GM23338 (cell line): ENCODE measurements around the gene POM121L12. TPM values are rescaled to one million over a fixed set of nuclear protein-coding genes. Genes with fewer than 3 reads are reported as not detected.

Experiments used
- ATAC-seq: fragments of 200-7000 bp; cut with Tn5 transposase; 3 replicates; pipeline ENCODE4 v1.9.1; 2020
- DNase-seq: peaks from one replicate; pipeline ENCODE4 v3.0.0-alpha.2; 2015; ENCODE audit warnings: low spot score
- H2AFZ ChIP-seq: fragments of 200-600 bp; sonication (generic); 2 replicates; pipeline ENCODE4 v1.8.0; 2016; ENCODE audit warnings: antibody characterized with exemption, mild to moderate bottlenecking, moderate library complexity
- H3F3A ChIP-seq: fragments of 200-600 bp; sonication (generic); replicated peaks from 2 replicates; pipeline ENCODE4 v1.8.0; 2017; ENCODE audit warnings: antibody characterized with exemption, mixed run types, low read depth
- H3K27ac ChIP-seq: fragments of 200-600 bp; sonication (generic); 2 replicates; pipeline ENCODE4 v1.6.1; 2016; ENCODE audit warnings: low read depth
- H3K27me3 ChIP-seq: fragments of 200-600 bp; sonication (generic); 2 replicates; pipeline ENCODE4 v1.8.0; 2016; ENCODE audit warnings: mild to moderate bottlenecking, mixed run types, moderate library complexity; ENCODE audit not compliant: insufficient read depth
- H3K36me3 ChIP-seq: fragments of 200-600 bp; sonication (generic); 2 replicates; pipeline ENCODE4 v1.8.0; 2016; ENCODE audit warnings: mild to moderate bottlenecking; ENCODE audit not compliant: insufficient read depth
- H3K4me1 ChIP-seq: fragments of 200-600 bp; sonication (generic); 2 replicates; pipeline ENCODE4 v1.8.0; 2016; ENCODE audit warnings: mild to moderate bottlenecking, moderate library complexity; ENCODE audit not compliant: insufficient read depth
- H3K4me2 ChIP-seq: fragments of 200-600 bp; sonication (generic); 2 replicates; pipeline ENCODE4 v1.7.1; 2017; ENCODE audit warnings: mixed run types
- H3K4me3 ChIP-seq: fragments of 200-600 bp; sonication (generic); 2 replicates; pipeline ENCODE4 v1.6.1; 2016; ENCODE audit warnings: mixed run types
- H3K79me2 ChIP-seq: fragments of 200-600 bp; sonication (generic); replicated peaks from 2 replicates; pipeline ENCODE4 v1.8.0; 2017; ENCODE audit warnings: mild to moderate bottlenecking; ENCODE audit not compliant: insufficient read depth
- H3K9me2 ChIP-seq: fragments of 200-600 bp; sonication (generic); 2 replicates; pipeline ENCODE4 v1.8.0; 2017; ENCODE audit not compliant: insufficient read depth
- H4K20me1 ChIP-seq: fragments of 200-600 bp; sonication (generic); replicated peaks from 2 replicates; pipeline ENCODE4 v1.8.0; 2017; ENCODE audit warnings: mild to moderate bottlenecking; ENCODE audit not compliant: insufficient read depth
- H3K27ac Mint-ChIP-seq: 2 replicates; pipeline ENCODE4 v1.8.0; 2020; ENCODE audit warnings: inconsistent platforms, mild to moderate bottlenecking, moderate library complexity, mixed read lengths
- H3K27me3 Mint-ChIP-seq: 3 replicates; pipeline ENCODE4 v1.8.0; 2022; ENCODE audit warnings: low read depth, mild to moderate bottlenecking, moderate library complexity, mixed read lengths, inconsistent platforms; ENCODE audit not compliant: insufficient read depth, poor library complexity
- H3K36me3 Mint-ChIP-seq: 3 replicates; pipeline ENCODE4 v1.8.0; 2021; ENCODE audit warnings: low read depth, mild to moderate bottlenecking, inconsistent platforms, moderate library complexity, mixed read lengths
- H3K4me1 Mint-ChIP-seq: 3 replicates; pipeline ENCODE4 v1.8.0; 2020; ENCODE audit warnings: mild to moderate bottlenecking, inconsistent platforms, mixed read lengths
- H3K4me3 Mint-ChIP-seq: 3 replicates; pipeline ENCODE4 v1.8.0; 2021; ENCODE audit warnings: moderate library complexity, mild to moderate bottlenecking, inconsistent platforms, mixed read lengths
- H3K9me3 Mint-ChIP-seq: 3 replicates; pipeline ENCODE4 v1.8.0; 2020; ENCODE audit warnings: moderate library complexity, mild to moderate bottlenecking, inconsistent platforms, mixed read lengths
- CREB1 ChIP-seq: fragments of 250-450 bp; sonication (Bioruptor Pico); IDR thresholded peaks from 2 replicates; pipeline ENCODE4 v1.5.0; 2020; ENCODE audit warnings: low read depth, mild to moderate bottlenecking, moderate library complexity
- CTCF ChIP-seq, 2 experiments: fragments of 200-600 bp in 1 of 2; sonication (generic) in 1 of 2; conservative IDR thresholded peaks; 2 replicates each; pipeline versions ENCODE4 v1.5.1 to v1.6.1; 2016 to 2017; ENCODE audit warnings: antibody characterized with exemption in 2 of 2, low read depth in 2 of 2, mild to moderate bottlenecking in 2 of 2, moderate library complexity in 1 of 2
- ETS1 ChIP-seq: IDR thresholded peaks from 2 replicates; pipeline ENCODE4 v1.6.1; 2016; ENCODE audit warnings: antibody characterized with exemption
- EZH2 ChIP-seq: fragments of 200-600 bp; sonication (generic); IDR thresholded peaks from one replicate; pipeline ENCODE4 v1.8.0; 2017; ENCODE audit warnings: antibody characterized with exemption, mild to moderate bottlenecking, low read depth; ENCODE audit not compliant: unreplicated experiment
- EZH2phosphoT487 ChIP-seq: fragments of 200-600 bp; sonication (generic); IDR thresholded peaks from one replicate; pipeline ENCODE4 v1.8.1; 2018; ENCODE audit warnings: antibody characterized with exemption; ENCODE audit not compliant: unreplicated experiment
- JUNB ChIP-seq: IDR thresholded peaks from one replicate; pipeline ENCODE4 v1.6.1; 2016; ENCODE audit warnings: antibody characterized with exemption; ENCODE audit not compliant: unreplicated experiment
- NANOG ChIP-seq: IDR thresholded peaks from 2 replicates; pipeline ENCODE4 v1.6.1; 2016; ENCODE audit warnings: antibody characterized with exemption, borderline replicate concordance
- POLR2AphosphoS5 ChIP-seq: IDR thresholded peaks from 2 replicates; pipeline ENCODE4 v1.6.1; 2016; ENCODE audit warnings: antibody characterized with exemption, low read depth
- REST ChIP-seq: IDR thresholded peaks from one replicate; pipeline ENCODE4 v1.6.1; 2018; ENCODE audit warnings: antibody characterized with exemption; ENCODE audit not compliant: unreplicated experiment
- STAT1 ChIP-seq: IDR thresholded peaks from one replicate; pipeline ENCODE4 v1.6.1; 2016; ENCODE audit warnings: antibody characterized with exemption; ENCODE audit not compliant: unreplicated experiment
- ZNF114 ChIP-seq: fragments of 250-450 bp; sonication (Bioruptor Pico); IDR thresholded peaks from 2 replicates; pipeline ENCODE4 v1.5.0; 2020; ENCODE audit warnings: mild to moderate bottlenecking, moderate library complexity
- ZNF331 ChIP-seq: fragments of 250-450 bp; sonication (Bioruptor Pico); IDR thresholded peaks from 2 replicates; pipeline ENCODE4 v1.5.0; 2020; ENCODE audit warnings: low read depth, mild to moderate bottlenecking, moderate library complexity
- ZNF462 ChIP-seq: fragments of 250-450 bp; sonication (Bioruptor Pico); IDR thresholded peaks from 2 replicates; pipeline ENCODE4 v1.5.0; 2020; ENCODE audit warnings: mild to moderate bottlenecking, moderate library complexity
- polyA plus RNA-seq: library from polyadenylated mRNA; unstranded; fragments of >200 nt; fragmentation: Nextera tagmentation; extraction: Ambion mirVana; gene quantifications from 2 replicates; pipeline ENCODE4 v1.2.1, GENCODE V29; 2016
- total RNA-seq: library from RNA; depleted of rRNA; stranded (reverse); fragments of >200 nt; shearing (Covaris generic); gene quantifications from 2 replicates; pipeline ENCODE4 v1.2.3, GENCODE V29; 2014

The POM121L12 gene
- total and polyA plus RNA-seq, 2 experiments from 2014 or later, result not detected

- no peaks in the 10 kb centered on the region for H3K27me3 Mint-ChIP-seq
- no peak overlapping the region for H3K4me3 Mint-ChIP-seq
- TF ChIP-seq CREB1 (CRISPR knock-in tag), result no peak
- no peak for TF ChIP-seq ZNF114 (CRISPR knock-in tag)
- no peak for TF ChIP-seq ETS1
- TF ChIP-seq EZH2phosphoT487, result no peak
- TF ChIP-seq CTCF (conservative IDR thresholded peaks at IDR 0.05; ENCODE audit: low read depth in 2 of 2), result no peak
- TF ChIP-seq NANOG, result no peak
- TF ChIP-seq REST, result no peak
- TF ChIP-seq ZNF462, result no peak
- TF ChIP-seq EZH2, result no peak
- no peak for TF ChIP-seq JUNB
- no peak for TF ChIP-seq STAT1
- no peak for TF ChIP-seq POLR2AphosphoS5
- no peak for TF ChIP-seq ZNF331
- no peaks in the 10 kb centered on the region for H4K20me1 ChIP-seq
- H3F3A ChIP-seq, result no peaks in the 10 kb centered on the region
- H3K9me3 Mint-ChIP-seq, result no peaks in the 10 kb centered on the region
- H3K4me1 ChIP-seq, result no peaks in the 10 kb centered on the region
- H3K79me2 ChIP-seq, result no peaks in the 10 kb centered on the region
- no peak overlapping the region for H3K27ac ChIP-seq
- H3K36me3 ChIP-seq, result no peaks in the 10 kb centered on the region
- no peaks in the 10 kb centered on the region for H3K27me3 ChIP-seq
- H3K9me2 ChIP-seq, result no peaks in the 10 kb centered on the region
- ATAC-seq (no peak), DNase-seq (no peak)
- H3K4me3 ChIP-seq, result no peak overlapping the region
- no peak overlapping the region for H3K4me2 ChIP-seq
- H3K27ac Mint-ChIP-seq, result no peak overlapping the region
- no peak overlapping the region for H2AFZ ChIP-seq
- no peaks in the 10 kb centered on the region for H3K36me3 Mint-ChIP-seq
- H3K4me1 Mint-ChIP-seq, result no peaks in the 10 kb centered on the region
Observed at GRCh38 chr7:53048638-53049037, 13.2 kb downstream of the POM121L12 start.
